ENCODE measurements around the gene OTX2.

DNA sequence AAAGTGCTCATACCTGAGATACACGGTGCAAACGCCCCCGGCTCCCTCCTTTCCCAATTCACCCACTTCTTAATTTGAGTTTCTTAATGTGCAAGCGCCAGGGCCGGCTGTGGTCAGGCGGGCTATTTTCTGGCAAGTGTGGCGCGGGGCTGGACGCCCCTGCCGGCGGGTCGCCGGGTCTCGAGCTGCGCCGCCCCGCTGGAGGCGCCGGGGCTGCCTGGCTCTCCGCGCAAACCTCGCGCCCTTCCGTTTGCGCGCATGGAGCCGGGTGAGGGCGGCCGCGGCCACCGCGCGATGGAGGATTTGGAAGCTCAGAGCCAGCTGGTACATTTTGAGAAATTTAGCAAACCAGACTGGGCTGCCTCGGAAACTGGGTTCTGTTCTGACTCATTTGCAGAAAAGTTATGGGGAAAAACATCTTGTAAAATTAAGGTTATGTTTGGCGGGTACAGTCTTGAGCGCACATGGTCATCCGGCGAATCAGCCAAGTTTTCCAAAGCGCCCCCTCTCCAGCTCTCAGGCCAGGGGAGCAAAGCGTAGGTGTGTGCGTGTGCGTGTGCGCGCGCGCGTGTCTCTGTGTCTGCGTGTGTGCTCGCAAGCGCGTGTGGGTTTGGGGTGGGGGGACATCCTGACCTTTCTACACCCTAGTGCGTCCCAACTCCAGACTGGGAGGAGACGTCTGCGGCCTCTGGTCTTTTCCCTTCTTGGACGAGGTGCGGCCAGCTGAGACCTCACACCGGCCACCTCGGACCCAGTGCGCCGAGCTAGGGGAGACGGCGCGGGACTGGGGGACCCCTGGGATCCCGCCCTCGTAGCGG is 6.5 kb upstream of the OTX2 start:
- TF ChIP-seq POLR2AphosphoS5 (IDR thresholded peaks at IDR 0.05): no peak
- TF ChIP-seq, protein P1, sequence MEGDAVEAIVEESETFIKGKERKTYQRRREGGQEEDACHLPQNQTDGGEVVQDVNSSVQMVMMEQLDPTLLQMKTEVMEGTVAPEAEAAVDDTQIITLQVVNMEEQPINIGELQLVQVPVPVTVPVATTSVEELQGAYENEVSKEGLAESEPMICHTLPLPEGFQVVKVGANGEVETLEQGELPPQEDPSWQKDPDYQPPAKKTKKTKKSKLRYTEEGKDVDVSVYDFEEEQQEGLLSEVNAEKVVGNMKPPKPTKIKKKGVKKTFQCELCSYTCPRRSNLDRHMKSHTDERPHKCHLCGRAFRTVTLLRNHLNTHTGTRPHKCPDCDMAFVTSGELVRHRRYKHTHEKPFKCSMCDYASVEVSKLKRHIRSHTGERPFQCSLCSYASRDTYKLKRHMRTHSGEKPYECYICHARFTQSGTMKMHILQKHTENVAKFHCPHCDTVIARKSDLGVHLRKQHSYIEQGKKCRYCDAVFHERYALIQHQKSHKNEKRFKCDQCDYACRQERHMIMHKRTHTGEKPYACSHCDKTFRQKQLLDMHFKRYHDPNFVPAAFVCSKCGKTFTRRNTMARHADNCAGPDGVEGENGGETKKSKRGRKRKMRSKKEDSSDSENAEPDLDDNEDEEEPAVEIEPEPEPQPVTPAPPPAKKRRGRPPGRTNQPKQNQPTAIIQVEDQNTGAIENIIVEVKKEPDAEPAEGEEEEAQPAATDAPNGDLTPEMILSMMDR (IDR thresholded peaks at IDR 0.05): no peak
- no peak for TF ChIP-seq EP300 (IDR thresholded peaks at IDR 0.05; ENCODE audit: low read depth)

All from transverse colon (tissue), 4 donors.